ENCODE measurements around the gene MCUB. TPM values are rescaled to one million over a fixed set of nuclear protein-coding genes. Genes with fewer than 3 reads are reported as not detected.
"Not testable (repeated sequence)": the region's sequence is repeated elsewhere in the genome, so short reads cannot be mapped to it uniquely, and the experiment has no call there.

Gene MCUB, protein sequence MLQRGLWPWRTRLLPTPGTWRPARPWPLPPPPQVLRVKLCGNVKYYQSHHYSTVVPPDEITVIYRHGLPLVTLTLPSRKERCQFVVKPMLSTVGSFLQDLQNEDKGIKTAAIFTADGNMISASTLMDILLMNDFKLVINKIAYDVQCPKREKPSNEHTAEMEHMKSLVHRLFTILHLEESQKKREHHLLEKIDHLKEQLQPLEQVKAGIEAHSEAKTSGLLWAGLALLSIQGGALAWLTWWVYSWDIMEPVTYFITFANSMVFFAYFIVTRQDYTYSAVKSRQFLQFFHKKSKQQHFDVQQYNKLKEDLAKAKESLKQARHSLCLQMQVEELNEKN
- polyA plus RNA-seq: 6.9 TPM
- long read RNA-seq, donor 1, transcript MCUB-201 (8 exons, 2,278 nt): major isoform, 5 of 137 reads
- long read RNA-seq, donor 1, partial matches to known transcripts: 66 of 137 reads
- long read RNA-seq, donor 1, other reads (novel, unspliced or antisense): 66 of 137 reads
- long read RNA-seq, donor 2, partial matches to known transcripts: 0 of 4 reads
- long read RNA-seq, donor 2, other reads (novel, unspliced or antisense): 0 of 4 reads
- long read RNA-seq, donor 3, partial matches to known transcripts: 514 of 740 reads
- long read RNA-seq, donor 3, other reads (novel, unspliced or antisense): 221 of 740 reads
- long read RNA-seq, donor 4, partial matches to known transcripts: 0 of 10 reads
- long read RNA-seq, donor 4, other reads (novel, unspliced or antisense): 10 of 10 reads
- long read RNA-seq, donor 5, transcript MCUB-201 (8 exons, 2,278 nt): major isoform, 6 of 6 reads
- long read RNA-seq, donor 5, partial matches to known transcripts: 0 of 6 reads
- long read RNA-seq, donor 5, other reads (novel, unspliced or antisense): 0 of 6 reads
- long read RNA-seq, donor 6, transcript MCUB-201 (8 exons, 2,278 nt): major isoform, 7 of 7 reads
- long read RNA-seq, donor 6, partial matches to known transcripts: 0 of 7 reads
- long read RNA-seq, donor 6, other reads (novel, unspliced or antisense): 0 of 7 reads
- long read RNA-seq, donor 7, partial matches to known transcripts: 14 of 41 reads
- long read RNA-seq, donor 7, other reads (novel, unspliced or antisense): 24 of 41 reads
- long read RNA-seq, donor 8, partial matches to known transcripts: 0 of 6 reads
- long read RNA-seq, donor 8, other reads (novel, unspliced or antisense): 0 of 6 reads
- long read RNA-seq, donor 9, partial matches to known transcripts: 64 of 213 reads
- long read RNA-seq, donor 9, other reads (novel, unspliced or antisense): 145 of 213 reads
- long read RNA-seq, donor 10, transcript MCUB-201 (8 exons, 2,278 nt): major isoform, 8 of 299 reads
- long read RNA-seq, donor 10, partial matches to known transcripts: 95 of 299 reads
- long read RNA-seq, donor 10, other reads (novel, unspliced or antisense): 195 of 299 reads
- long read RNA-seq, donor 11, partial matches to known transcripts: 135 of 198 reads
- long read RNA-seq, donor 11, other reads (novel, unspliced or antisense): 59 of 198 reads

DNA sequence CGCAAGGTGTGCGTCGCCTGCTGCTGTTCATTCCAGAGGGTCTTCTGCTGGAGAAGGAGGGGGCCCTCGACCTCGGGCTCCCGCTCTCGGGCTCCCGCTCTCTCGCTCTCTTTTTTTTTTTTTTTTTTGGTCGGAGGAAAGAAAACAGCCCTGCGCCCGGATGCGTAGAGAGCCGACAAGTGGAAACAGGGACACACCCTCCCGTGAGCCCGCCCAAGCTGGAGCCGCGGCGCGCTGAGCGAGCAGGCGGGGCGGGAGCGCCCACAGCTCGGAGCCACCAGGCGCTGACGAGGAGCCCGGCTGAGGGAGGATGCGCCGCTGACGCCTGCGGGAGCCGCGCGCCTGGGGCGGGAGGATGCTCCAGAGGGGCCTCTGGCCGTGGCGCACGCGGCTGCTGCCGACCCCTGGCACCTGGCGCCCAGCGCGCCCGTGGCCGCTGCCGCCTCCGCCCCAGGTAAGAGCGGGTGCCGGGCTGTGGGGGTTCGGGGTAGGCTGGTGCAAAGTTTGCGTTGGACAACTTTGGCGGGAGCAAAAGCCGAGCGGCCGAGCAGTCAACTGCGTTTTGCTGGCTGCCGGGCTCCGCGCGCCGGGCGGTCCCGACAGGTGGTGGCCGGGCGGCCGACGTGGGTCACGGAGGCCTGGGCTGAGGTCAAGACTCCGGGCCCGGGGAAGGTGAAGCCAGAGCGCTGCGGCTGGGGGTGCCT lies at the start of gene MCUB:
Gene MCUB, plus strand, starts transcription at position 264 of the 704 bp plus-strand sequence. Its CDS starts 92 bp downstream, at position 356.
- peak; percentile 80 to 90 for DNase-seq
- no peaks in the 10 kb centered on the region for H3K36me3 ChIP-seq (ENCODE audit: control insufficient read depth, insufficient read depth, low read length)
- WGBS (ENCODE audit: insufficient coverage, low lambda C conversion rate): no CpG with 5 or more reads among the region's 73 CpGs

DNA sequence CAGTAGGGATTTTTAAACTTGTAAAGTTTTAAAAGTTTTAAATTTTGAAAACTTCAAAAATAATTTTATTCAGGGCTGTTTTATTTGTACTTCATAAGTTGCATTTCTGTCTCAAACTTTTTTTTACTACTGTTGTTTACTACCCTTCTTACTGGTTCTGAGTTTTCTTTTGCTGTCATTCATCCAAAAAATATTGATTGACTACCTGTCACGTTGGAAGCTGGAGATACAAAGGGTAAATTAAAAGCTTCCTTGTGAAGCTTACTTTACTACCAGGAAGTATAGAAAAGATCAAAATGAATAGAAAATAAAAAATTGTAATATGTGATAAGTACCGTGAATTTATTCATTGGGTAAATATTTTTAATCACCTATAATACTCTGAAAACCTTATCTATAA lies 49.4 kb upstream of the MCUB start:
- no peak for DNase-seq

More for the DNA sequence above, at the start of gene MCUB:
- peaks cover 21% of the 10 kb centered on the region for H3K27me3 ChIP-seq (ENCODE audit: control insufficient read depth, insufficient read depth, low read length)
- H3K9me3 ChIP-seq (ENCODE audit: control insufficient read depth, low read depth, low read length): peaks cover 6% of the 10 kb centered on the region
- no peaks in the 10 kb centered on the region for H3K4me1 ChIP-seq (ENCODE audit: control insufficient read depth, insufficient read depth, low read length)
- H3K4me3 ChIP-seq (ENCODE audit: low read length): peak within 1 kb of the TSS; percentile 49
- peak within 1 kb of the TSS; percentile 31 for H3K27ac ChIP-seq (ENCODE audit: low read length)

DNA sequence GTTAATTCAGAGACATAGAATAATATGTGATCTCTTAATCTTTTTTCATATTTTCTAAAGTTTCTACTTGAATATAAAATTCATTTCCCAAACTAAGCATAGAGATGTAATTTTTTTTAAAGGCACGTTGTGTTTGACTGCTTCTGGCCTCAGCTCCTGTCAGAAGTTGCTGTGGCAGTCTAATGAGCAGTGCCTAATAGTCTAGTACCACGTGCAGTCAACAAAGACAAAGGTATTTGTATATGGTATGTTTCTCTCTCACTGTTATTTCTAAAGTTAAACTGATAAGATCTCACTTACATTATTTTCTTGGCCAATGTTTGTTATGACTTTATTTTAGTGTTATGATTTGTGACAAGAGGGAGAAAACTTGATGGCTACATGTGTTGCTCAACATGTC lies 48.6 kb upstream of the MCUB start:
- Histone ChIP-seq H3K36me3 (ENCODE audit: control insufficient read depth, insufficient read depth, low read length) (peaks cover 41% of the 10 kb centered on the region), H3K4me1 (ENCODE audit: control insufficient read depth, insufficient read depth, low read length) (no peaks in the 10 kb centered on the region), H3K9me3 (ENCODE audit: control insufficient read depth, low read depth, low read length) (no peaks in the 10 kb centered on the region), H3K4me3 (ENCODE audit: low read length) (no peak overlapping the region), H3K27ac (ENCODE audit: low read length) (no peak overlapping the region), H3K27me3 (ENCODE audit: control insufficient read depth, insufficient read depth, low read length) (no peaks in the 10 kb centered on the region)
- no peak for DNase-seq
- WGBS (ENCODE audit: insufficient coverage, low lambda C conversion rate): no CpG with 5 or more reads among the region's 2 CpGs

More for the DNA sequence above, 49.4 kb upstream of the MCUB start:
- WGBS (ENCODE audit: insufficient coverage, low lambda C conversion rate): 68% methylated on average over 2 of the region's 2 CpGs
- peaks cover 44% of the 10 kb centered on the region for H3K36me3 ChIP-seq (ENCODE audit: control insufficient read depth, insufficient read depth, low read length)
- H3K9me3 ChIP-seq (ENCODE audit: control insufficient read depth, low read depth, low read length): no peaks in the 10 kb centered on the region
- H3K4me1 ChIP-seq (ENCODE audit: control insufficient read depth, insufficient read depth, low read length): no peaks in the 10 kb centered on the region
- no peaks in the 10 kb centered on the region for H3K27me3 ChIP-seq (ENCODE audit: control insufficient read depth, insufficient read depth, low read length)
- H3K4me3 ChIP-seq (ENCODE audit: low read length): no peak overlapping the region
- no peak overlapping the region for H3K27ac ChIP-seq (ENCODE audit: low read length)

DNA sequence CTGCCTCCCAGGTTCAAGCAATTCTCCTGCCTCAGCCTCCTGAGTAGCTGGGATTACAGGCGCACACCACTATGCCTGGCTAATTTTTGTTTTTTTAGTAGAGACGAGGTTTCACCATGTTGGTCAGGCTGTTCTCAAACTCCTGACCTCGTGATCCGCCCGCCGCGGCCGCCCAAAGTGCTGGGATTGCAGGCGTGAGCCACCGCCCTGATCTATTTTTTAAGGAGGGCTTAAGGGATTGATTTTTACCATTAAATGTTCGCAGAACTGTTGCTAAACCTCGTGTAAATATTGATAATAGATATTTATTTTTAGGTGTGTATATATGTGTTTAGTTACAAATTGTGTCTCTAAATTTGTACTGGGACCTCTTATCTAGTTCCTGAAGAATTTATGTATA lies 46.7 kb upstream of the MCUB start:
- H3K27ac ChIP-seq (ENCODE audit: low read length); H3K27me3 ChIP-seq (ENCODE audit: control insufficient read depth, insufficient read depth, low read length); H3K4me3 ChIP-seq (ENCODE audit: low read length); H3K9me3 ChIP-seq (ENCODE audit: control insufficient read depth, low read depth, low read length); DNase-seq; H3K4me1 ChIP-seq (ENCODE audit: control insufficient read depth, insufficient read depth, low read length): not testable (repeated sequence)
- H3K36me3 ChIP-seq (ENCODE audit: control insufficient read depth, insufficient read depth, low read length): peaks cover 39% of the 10 kb centered on the region
- 100% methylated on average over 1 of the region's 12 CpGs for WGBS (ENCODE audit: insufficient coverage, low lambda C conversion rate)

DNA sequence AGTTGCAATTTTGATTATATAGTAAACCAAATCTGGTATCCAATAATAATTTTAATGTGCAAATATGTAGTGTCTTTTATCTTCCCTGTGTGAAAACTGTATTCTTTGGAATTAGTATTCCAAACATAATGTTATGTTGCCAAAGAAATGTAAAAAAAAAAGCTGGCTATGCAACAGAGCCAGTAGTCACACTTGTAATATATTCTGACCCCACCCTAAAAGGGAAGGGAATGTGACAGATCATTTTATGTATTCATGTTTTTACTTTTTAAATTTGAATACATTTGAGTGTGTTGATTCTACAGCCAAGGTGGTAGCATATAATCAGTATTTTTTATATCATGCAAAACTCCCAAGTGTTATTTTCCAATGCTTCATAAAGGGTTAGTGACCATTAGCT lies 27.9 kb upstream of the MCUB start:
- Histone ChIP-seq H3K27ac (ENCODE audit: low read length) (no peak overlapping the region), H3K4me3 (ENCODE audit: low read length) (no peak overlapping the region), H3K4me1 (ENCODE audit: control insufficient read depth, insufficient read depth, low read length) (no peaks in the 10 kb centered on the region), H3K36me3 (ENCODE audit: control insufficient read depth, insufficient read depth, low read length) (peaks cover 76% of the 10 kb centered on the region), H3K27me3 (ENCODE audit: control insufficient read depth, insufficient read depth, low read length) (no peaks in the 10 kb centered on the region), H3K9me3 (ENCODE audit: control insufficient read depth, low read depth, low read length) (no peaks in the 10 kb centered on the region)
- no peak for DNase-seq

DNA sequence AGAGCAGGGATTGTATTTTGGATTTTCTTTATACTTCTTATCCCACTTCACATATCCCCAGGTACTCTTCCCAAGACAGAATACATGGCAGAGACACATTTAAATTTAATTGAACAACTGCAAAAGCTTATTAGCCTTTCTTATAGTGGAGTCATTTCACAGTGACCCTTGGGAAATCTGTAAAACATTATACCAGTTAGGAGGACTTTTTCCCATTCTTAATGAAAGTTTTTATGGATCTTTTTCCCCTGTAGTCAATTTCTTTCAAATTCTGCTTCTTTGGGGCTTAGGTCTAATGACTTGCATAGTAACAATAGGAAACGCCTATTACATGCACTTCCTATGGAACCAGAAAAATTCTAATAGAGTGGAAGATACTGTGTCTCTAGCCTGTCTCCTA lies 14.6 kb upstream of the MCUB start:
- Histone ChIP-seq H3K4me3 (ENCODE audit: low read length) (no peak overlapping the region), H3K36me3 (ENCODE audit: control insufficient read depth, insufficient read depth, low read length) (peaks cover 29% of the 10 kb centered on the region), H3K4me1 (ENCODE audit: control insufficient read depth, insufficient read depth, low read length) (no peaks in the 10 kb centered on the region), H3K27ac (ENCODE audit: low read length) (no peak overlapping the region), H3K9me3 (ENCODE audit: control insufficient read depth, low read depth, low read length) (no peaks in the 10 kb centered on the region), H3K27me3 (ENCODE audit: control insufficient read depth, insufficient read depth, low read length) (no peaks in the 10 kb centered on the region)
- no peak for DNase-seq
- 100% methylated on average over 1 of the region's 1 CpG for WGBS (ENCODE audit: insufficient coverage, low lambda C conversion rate)

DNA sequence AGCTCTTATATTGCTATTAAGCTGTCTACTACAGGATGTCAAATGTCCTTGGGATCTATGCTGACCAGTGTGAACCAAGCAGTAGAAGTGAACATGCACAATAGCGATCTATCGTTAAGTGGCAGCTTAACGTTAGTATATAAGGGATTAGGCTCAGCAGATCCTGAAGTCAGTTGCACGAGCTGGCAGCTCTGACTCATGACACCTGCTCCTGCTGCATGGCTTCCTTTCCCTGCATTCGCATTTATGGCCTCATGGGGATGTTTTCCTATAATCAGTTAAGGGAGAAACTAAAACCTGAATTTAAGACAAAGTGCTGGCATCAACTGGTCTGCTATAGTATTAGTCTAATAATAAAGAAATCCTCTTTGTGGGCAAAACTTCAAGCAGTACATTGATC lies 12.7 kb upstream of the MCUB start:
- peaks cover 16% of the 10 kb centered on the region for H3K36me3 ChIP-seq (ENCODE audit: control insufficient read depth, insufficient read depth, low read length)
- no peak for DNase-seq
- WGBS (ENCODE audit: insufficient coverage, low lambda C conversion rate): no CpG with 5 or more reads among the region's 5 CpGs
- H3K27ac ChIP-seq (ENCODE audit: low read length): no peak overlapping the region
- no peak overlapping the region for H3K4me3 ChIP-seq (ENCODE audit: low read length)
- H3K4me1 ChIP-seq (ENCODE audit: control insufficient read depth, insufficient read depth, low read length): no peaks in the 10 kb centered on the region
- H3K9me3 ChIP-seq (ENCODE audit: control insufficient read depth, low read depth, low read length): no peaks in the 10 kb centered on the region
- H3K27me3 ChIP-seq (ENCODE audit: control insufficient read depth, insufficient read depth, low read length): no peaks in the 10 kb centered on the region

DNA sequence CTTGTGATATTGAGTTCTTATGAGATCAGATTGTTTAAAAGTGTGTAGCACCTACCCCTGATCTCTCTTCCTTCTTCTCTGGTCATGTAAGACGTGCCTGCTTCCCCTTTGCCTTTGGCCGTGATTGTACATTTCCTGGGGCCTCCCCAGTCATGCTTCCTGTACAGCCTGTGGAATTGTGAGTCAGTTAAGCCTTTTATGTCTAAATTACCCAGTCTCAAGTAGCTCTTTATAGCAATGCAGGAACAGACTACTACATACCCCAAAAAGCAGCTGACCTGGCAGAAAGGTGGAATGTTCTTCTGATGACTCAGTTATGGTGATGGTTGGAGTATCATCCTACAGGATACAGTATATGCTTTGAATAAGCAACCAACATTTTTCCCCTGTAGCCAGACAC lies 11.4 kb upstream of the MCUB start:
- no peak for DNase-seq
- no CpG with 5 or more reads among the region's 2 CpGs for WGBS (ENCODE audit: insufficient coverage, low lambda C conversion rate)
- no peaks in the 10 kb centered on the region for H3K9me3 ChIP-seq (ENCODE audit: control insufficient read depth, low read depth, low read length)
- H3K4me1 ChIP-seq (ENCODE audit: control insufficient read depth, insufficient read depth, low read length): no peaks in the 10 kb centered on the region
- H3K36me3 ChIP-seq (ENCODE audit: control insufficient read depth, insufficient read depth, low read length): peaks cover 6% of the 10 kb centered on the region
- no peak overlapping the region for H3K27ac ChIP-seq (ENCODE audit: low read length)
- H3K27me3 ChIP-seq (ENCODE audit: control insufficient read depth, insufficient read depth, low read length): no peaks in the 10 kb centered on the region
- H3K4me3 ChIP-seq (ENCODE audit: low read length): no peak overlapping the region

DNA sequence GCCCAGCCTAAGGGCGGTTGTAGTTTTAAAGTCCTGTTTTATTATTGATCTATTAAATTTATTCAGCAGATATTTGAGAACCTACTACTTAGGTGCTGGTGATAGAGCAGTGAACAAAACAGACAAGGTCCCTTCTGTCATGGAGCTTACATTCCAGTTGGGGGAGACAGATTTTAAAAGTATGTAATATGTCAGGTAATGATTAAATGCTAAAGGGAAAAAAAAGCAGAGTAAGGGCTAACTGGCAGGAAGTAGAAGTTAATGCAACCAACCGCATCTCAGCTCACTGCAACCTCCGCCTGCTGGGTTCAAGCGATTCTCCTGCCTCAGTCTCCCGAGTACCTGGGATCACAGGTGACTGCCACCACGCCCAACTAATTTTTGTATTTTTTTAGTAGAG lies 7.8 kb upstream of the MCUB start:
- no peaks in the 10 kb centered on the region for H3K4me1 ChIP-seq (ENCODE audit: control insufficient read depth, insufficient read depth, low read length)
- peaks cover 2% of the 10 kb centered on the region for H3K9me3 ChIP-seq (ENCODE audit: control insufficient read depth, low read depth, low read length)
- DNase-seq: no peak
- 83% methylated on average over 1 of the region's 6 CpGs for WGBS (ENCODE audit: insufficient coverage, low lambda C conversion rate)
- no peak overlapping the region for H3K27ac ChIP-seq (ENCODE audit: low read length)
- no peak overlapping the region for H3K4me3 ChIP-seq (ENCODE audit: low read length)
- H3K36me3 ChIP-seq (ENCODE audit: control insufficient read depth, insufficient read depth, low read length): no peaks in the 10 kb centered on the region
- H3K27me3 ChIP-seq (ENCODE audit: control insufficient read depth, insufficient read depth, low read length): no peaks in the 10 kb centered on the region

All from large intestine (tissue), 12 donors.